ENCODE measurements around the gene LRP10.

DNA sequence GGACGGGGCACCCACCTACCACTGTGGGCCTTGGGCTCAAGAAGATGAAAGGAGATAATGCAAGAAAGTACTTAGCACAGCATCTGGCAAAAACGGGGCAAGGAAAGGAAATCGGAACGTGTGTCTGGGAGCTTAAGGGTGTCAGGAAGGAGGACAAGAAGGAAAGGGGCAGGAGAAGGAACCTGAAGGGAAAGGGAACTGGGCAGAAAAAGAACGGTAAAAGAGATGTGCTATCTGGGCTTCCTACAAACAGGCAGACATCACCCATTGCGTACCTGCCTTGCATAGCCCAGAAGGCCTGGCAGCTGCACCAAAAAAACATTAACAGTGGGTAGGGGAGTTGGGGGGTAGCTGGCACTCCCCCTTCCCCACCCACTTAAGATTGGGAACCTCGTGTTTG lies 10.5 kb downstream of the LRP10 start:
- TF ChIP-seq, protein P1, sequence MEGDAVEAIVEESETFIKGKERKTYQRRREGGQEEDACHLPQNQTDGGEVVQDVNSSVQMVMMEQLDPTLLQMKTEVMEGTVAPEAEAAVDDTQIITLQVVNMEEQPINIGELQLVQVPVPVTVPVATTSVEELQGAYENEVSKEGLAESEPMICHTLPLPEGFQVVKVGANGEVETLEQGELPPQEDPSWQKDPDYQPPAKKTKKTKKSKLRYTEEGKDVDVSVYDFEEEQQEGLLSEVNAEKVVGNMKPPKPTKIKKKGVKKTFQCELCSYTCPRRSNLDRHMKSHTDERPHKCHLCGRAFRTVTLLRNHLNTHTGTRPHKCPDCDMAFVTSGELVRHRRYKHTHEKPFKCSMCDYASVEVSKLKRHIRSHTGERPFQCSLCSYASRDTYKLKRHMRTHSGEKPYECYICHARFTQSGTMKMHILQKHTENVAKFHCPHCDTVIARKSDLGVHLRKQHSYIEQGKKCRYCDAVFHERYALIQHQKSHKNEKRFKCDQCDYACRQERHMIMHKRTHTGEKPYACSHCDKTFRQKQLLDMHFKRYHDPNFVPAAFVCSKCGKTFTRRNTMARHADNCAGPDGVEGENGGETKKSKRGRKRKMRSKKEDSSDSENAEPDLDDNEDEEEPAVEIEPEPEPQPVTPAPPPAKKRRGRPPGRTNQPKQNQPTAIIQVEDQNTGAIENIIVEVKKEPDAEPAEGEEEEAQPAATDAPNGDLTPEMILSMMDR (IDR thresholded peaks at IDR 0.05): no peak
- TF ChIP-seq EP300 (IDR thresholded peaks at IDR 0.05): no peak
